22Rv1 (cell line): ENCODE measurements around the gene KRT27.
"Not testable (repeated sequence)": the region's sequence is repeated elsewhere in the genome, so short reads cannot be mapped to it uniquely, and the experiment has no call there.

Source experiments
- H3K27ac ChIP-seq: fragments of 450-650 bp; 2 replicates; pipeline ENCODE4 v1.5.1; 2017
- CTCF ChIP-seq: fragments of 450-650 bp; IDR thresholded peaks from 2 replicates; pipeline ENCODE4 v1.5.1; 2017; ENCODE audit warnings: mild to moderate bottlenecking
- ZFX ChIP-seq: fragments of 450-650 bp; IDR thresholded peaks from 2 replicates; pipeline ENCODE4 v1.6.1; 2017; ENCODE audit warnings: antibody characterized with exemption, borderline replicate concordance

KRT27 gene

GRCh38 chr17:40753804-40754203 is 28.5 kb downstream of the KRT27 start:
- H3K27ac ChIP-seq = no peak overlapping the region
- no peak for TF ChIP-seq ZFX
- TF ChIP-seq CTCF = no peak

- H3K27ac ChIP-seq = no peak overlapping the region
- TF ChIP-seq CTCF (no peak), ZFX (no peak)
These were observed 31.3 kb downstream of the KRT27 start for GRCh38 chr17:40751065-40751464.

- TF ChIP-seq ZFX = no peak
- no peak for TF ChIP-seq CTCF
- H3K27ac ChIP-seq = no peak overlapping the region
These were observed 32.0 kb downstream of the KRT27 start for GRCh38 chr17:40750391-40750790.

GRCh38 chr17:40748666-40749065 is 33.7 kb downstream of the KRT27 start:
- H3K27ac ChIP-seq = not testable (repeated sequence)

GRCh38 chr17:40738553-40738952 is 43.8 kb downstream of the KRT27 start:
- H3K27ac ChIP-seq = no peak overlapping the region
- no peak for TF ChIP-seq ZFX
- no peak for TF ChIP-seq CTCF

GRCh38 chr17:40735016-40735415 is 47.3 kb downstream of the KRT27 start:
- TF ChIP-seq ZFX (no peak), CTCF (no peak)
- no peak overlapping the region for H3K27ac ChIP-seq

- no peak for TF ChIP-seq CTCF
- TF ChIP-seq ZFX = no peak
- no peak overlapping the region for H3K27ac ChIP-seq
These were observed 48.3 kb downstream of the KRT27 start for GRCh38 chr17:40734018-40734417.

GRCh38 chr17:40730970-40731369 is 51.4 kb downstream of the KRT27 start:
- H3K27ac ChIP-seq = no peak overlapping the region
- TF ChIP-seq ZFX = no peak
- TF ChIP-seq CTCF = no peak
